Ureter (tissue), 1 donor: ENCODE measurements around the gene IQCE. TPM values are rescaled to one million over a fixed set of nuclear protein-coding genes. Genes with fewer than 3 reads are reported as not detected.
A peak's percentile ranks its signal among the peaks of the same experiment; 100 is the strongest.

Experiments used
- DNase-seq: peaks from one replicate; pipeline ENCODE4 v3.0.0-alpha.2; 2020; ENCODE audit warnings: low spot score
- total RNA-seq: library from RNA; stranded (reverse); gene quantifications from one replicate; pipeline ENCODE4 v1.2.4, GENCODE V29; 2023
- donor health status: DM: yes; HTN: yes; CAD: no.

The IQCE gene
- total RNA-seq, 1 donor from 2014 or later, result 23.0 TPM

DNA sequence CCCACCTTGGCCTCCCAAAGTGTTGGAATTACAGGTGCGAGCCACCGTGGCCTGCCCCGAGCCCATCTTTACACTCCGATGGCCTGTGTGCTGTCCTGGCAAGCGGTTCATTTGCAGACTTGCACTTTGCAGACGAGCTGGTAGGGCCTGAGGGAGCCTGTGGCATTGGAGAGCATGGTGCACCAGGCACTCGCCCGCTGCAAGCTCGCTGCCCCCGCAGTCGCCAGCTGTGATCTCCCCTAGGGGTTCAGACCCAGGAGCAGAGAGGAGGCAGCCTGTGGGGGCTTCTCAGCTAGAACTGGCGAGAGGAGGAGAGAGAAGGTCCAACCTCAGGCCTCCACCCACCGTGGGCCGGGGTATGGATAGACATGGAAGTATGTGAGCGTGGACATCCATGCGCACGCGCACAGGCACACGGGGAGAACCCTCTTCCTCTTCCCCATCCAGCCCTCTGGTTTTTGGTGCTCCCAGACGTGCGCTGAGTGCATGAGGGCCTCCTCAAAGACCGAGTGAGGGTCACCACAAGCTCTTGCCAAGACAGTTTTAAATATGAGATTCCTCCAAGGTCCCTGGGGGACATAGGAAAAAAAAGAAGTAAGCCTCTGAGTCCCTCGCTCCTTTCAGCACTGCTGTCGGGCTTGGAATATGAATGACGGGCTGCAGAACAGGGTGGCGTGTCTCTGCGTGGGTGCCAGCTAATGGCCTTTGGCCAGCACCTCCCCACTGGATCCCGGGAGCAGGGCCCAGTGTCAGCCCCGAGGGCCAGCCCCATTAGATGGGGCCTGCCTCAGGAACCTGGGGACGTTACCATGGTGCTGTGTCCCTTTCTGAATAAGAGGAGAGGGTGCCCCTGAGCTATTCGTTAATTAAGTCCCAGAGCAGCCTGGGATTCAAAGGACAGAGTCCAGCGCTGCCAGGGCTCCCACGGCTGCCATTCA is 57.9 kb downstream of the IQCE start:
- no peak for DNase-seq

DNA sequence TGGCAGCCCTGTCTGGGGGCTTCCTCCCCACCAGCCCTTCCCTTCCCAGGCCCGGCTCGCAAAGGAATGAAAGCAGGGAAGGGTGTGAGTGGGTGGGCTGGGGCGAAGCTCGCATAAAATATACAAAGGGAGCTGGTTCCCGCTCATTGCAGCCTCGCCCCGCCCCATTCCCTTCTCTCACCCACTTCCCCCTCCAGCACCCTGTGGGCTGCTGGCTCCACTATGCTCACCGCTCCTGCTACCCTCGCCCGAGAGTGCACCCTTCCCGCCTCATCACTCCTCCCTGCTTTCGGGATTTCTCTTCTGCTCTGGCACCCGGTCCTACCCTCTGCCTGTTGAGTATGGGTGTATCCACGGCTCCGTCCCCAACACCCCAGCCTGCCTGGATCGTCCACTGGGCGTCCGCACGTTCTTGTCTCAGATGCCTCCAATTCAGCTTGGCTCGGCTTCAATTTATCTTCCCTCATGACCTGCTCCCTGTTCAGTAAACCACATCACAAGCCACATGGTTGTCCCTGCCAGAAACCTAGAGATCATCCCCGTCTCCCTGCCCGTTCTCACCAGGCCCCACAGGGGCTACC is 58.6 kb downstream of the IQCE start:
- no peak for DNase-seq

DNA sequence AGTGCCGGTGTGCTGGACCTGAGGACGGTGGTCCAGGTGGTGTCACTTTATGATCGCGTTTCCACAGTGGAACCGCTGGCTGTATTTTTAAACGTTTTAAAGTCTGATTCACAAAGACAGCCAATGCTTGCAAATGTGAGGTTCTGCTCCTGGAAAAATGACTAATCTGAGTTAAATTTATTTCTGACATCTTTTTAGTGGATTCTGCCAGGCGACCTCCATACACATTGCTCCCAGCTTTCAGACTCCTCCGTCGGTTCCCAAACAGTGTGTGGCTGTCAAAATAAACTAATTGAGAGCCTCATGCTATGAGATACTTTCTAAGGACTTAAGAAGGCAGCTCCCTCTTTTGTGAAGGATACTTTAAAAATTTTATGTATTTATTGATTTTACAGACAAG is 60.3 kb downstream of the IQCE start:
- DNase-seq, result no peak

DNA sequence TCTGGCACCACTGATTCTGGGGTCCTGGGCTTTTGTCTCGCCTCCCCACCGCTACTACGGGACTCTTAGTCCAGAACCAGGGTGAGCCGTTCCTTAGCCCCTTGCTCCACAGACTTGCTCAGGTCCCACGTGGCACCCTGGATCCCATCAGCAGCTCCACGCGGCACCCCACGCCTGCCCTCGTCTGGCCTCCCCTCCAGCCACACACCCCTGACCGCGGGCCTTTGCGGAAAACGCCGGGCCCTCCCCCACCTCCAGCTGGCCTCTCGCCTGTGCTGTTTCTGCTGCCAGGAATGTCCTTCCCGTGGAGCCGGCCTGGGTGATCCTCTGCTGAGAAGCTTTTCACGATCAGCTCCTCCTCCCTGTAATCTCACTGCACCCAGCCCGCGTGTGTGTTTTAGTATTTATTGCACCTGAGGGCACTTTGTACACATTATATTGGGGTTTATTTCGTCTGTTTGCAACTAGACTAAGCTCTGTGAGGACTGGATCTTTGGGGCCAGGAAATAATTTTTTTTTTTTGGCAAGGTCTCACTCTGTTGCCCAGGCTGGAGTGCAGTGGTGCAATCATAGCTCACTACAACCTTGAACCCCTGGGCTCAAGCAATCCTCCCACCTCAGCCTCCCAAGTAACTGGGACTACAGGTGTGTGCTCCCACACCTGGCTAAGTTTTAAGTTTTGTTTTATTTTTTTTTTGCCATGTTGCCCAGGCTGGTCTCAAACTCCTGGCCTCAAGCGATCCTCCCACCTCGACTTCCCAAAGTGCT is 62.5 kb downstream of the IQCE start:
- DNase-seq, result no peak

DNA sequence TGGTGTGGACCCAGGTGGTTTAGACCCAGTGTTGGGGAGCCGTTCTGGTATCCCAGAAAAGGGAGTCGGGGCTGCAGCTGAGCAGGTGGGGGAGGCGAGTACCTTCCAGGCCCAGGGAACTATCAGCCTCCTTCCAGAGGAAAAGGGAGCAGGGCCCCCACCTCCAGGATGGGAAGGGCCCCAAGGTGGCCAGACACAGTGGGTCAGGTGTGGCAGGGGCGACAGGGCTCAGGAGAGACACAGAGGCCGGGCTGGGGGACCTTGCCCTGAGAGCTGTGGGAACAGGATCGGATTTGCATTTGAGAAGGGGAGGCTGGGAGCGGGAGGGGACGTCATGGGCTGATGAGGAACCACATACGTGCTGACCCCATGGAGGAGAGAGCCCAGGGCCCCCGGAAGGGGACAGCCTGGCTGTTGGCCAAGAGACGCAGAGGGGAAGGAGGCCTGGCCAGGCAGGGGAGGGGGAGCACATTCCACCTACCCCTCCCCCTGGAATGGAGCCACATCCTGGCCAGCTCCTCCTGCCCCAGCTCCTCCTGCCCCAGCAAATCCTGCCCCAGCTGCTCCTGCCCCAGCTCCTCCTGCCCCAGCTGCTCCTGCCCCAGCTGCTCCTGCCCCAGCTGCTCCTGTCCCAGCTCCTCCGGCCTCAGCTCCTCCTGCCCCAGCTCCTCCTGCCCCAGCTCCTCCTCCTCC is 63.3 kb downstream of the IQCE start:
- no peak for DNase-seq

DNA sequence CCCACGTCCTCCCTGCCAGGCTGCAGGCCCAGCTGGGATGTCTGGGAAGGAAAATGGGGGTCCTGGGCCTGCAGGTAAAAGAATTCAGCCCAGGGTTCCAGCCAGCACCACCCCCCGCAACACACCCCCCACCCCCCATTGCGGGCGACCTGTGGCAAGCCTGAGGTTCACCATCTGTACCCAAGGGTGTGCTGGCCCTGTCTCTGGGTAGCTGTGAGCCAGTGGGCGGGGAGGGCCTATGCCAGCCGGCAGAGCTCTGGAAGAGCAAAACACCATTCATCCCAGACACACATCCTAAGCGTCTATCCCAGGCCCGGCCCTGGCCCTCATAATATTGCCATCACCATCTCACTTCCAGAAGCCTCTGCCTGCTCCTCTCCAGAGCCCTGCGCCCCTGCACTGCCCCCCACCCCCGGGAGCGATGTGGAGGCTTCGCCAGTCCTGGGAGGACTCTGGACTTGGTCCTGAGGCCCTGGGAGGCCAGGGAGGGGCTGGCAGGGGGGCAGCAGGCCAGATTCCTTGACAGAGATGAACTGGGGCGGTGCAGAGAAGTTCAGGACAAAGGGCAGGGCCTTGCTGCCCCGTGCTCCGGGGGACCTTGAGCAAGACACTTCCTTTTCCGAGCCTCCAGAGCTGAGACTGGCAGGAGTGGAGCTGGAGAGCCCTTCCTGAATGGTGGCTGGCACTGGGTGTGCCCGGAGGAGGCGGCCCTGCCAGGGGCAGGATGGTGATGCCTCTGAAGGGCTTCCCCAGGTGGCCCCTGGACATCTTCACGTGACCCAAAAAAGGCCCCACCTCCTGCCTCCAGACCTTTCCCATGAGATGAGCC is 64.3 kb downstream of the IQCE start:
- DNase-seq, result no peak

DNA sequence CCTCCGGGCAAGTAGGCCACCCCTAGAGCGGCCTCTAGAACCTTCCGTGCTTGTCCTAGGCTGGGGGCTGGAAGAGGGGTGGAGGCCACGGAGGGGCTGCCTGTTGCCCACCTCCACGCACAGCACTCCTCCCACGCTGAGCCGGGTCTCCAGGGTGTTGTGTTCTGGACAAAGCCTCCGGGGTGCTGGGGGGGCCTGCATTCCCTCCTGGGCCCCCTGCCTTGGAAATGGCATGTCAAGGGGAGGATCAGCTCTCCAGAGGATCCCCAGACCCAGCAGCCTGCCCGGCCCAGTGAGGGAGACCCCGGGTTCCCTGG is 64.9 kb downstream of the IQCE start:
- DNase-seq, result no peak

DNA sequence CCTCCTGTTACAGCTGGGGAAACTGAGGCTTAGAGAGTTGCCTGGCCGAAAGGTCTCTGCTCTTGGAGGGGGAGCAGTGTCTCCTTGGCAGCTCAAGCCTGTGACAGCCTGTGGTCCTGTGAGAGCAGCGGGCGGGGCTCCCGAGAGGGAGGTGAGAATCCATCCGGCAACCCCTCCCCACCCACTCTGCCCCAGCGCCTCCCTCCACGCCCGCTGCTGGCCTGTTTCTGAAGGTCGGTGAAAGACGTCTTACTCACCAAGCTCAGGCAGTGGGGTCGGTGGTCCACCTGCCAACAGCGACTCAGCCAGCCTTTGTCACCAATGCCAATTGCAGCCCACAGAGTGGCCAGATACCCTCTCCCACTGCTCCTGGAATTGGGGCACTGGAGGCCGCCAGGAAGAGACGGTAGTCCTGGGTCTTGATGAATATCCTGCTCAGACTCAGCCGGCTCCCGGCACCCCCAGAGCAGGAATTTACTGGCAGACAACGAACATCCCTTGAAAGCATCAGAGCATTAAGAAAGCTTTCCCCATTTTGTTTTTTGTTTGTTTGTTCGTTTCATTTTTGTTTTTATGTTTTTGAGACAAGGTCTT is 65.6 kb downstream of the IQCE start:
- DNase-seq, result no peak

DNA sequence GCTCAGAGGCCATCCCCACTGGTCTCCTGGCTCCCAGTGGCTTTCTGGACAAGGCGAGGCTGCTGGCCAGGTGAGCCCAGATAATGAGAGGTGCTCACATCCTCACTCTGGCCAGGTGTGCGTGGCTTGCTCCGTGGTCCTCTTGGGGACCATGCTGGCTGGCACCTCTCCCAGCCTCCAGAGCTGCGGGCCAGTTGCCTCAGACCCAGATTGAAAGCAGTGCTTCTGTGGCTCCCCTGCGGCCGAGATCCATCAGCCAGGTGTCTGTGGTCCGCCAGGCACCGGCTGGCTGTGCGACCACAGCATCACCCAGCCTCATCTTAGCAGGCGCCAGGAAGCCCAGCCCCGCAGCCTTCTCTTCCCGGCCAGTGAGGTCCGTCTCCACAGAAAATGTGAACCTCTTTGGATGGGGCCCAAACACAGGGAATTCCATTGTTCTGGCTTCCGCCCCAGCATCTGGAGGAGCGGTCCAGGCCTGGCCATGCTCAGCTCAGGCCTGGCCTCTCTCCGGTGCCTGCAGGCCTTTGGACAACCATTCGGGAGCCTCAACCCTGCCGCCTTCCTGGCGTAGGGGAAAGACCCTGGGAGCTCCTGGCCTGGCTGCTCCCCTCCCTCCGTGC is 67.8 kb downstream of the IQCE start:
- DNase-seq, result no peak

DNA sequence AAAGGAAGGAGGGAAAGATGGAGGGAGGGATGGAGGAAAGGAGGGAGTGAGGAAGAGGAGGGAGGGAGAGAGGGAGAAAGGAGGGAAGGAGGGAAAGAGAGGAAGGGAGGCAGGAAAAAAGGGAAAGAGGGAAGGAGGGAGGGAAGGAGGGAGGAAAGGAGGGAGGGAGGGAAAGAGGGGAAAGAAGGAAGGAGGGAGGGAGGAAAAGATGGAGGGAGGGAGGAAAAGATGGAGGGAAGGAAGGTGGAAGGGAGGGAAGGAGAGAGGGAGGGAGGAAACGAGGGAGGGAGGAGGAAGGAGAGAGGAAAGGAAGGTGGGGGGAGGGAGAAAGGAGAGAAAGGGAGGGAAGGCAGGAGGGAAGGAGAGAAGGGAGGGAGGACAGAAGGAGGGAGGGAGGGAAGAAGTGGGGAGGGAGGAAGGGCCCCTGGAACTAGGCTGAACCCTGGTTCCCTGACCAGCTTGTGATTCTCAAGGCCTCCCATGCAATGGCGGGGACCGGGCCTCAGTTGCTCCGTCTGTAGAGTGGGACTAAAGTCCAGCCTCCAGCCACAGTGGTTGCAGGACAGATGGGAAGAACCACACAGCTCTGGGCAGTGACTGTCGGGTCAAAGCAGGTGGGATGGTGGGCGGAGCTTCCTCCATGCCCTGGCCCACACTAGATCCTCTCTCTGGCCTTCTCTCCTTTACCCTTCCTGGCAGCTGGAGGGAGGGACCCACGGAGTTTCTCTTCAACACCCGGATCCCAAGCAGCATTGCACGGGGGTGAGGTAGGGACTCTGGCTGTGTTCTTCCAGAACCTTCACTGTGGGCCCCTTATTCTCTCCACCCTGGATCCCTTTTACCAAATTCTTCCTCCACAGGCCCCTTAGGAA is 68.7 kb downstream of the IQCE start:
- no peak for DNase-seq

DNA sequence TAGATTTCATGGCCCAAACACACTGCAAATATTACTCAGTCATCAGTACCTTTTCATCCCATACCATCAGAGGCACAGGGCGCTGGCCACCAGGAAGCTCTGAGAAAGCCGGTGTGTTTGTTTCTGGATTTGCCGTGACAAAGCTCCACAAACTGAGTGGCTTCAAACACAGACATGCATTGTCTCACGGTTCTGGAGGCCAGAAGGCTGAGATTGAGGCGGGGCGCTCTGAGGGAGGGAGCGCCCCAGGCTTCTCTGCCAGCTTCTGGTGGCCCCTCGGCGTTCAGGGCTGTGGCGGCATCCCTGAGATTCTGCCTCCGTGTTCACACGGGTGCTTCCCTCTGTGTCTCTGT is 69.3 kb downstream of the IQCE start:
- DNase-seq, result no peak

DNA sequence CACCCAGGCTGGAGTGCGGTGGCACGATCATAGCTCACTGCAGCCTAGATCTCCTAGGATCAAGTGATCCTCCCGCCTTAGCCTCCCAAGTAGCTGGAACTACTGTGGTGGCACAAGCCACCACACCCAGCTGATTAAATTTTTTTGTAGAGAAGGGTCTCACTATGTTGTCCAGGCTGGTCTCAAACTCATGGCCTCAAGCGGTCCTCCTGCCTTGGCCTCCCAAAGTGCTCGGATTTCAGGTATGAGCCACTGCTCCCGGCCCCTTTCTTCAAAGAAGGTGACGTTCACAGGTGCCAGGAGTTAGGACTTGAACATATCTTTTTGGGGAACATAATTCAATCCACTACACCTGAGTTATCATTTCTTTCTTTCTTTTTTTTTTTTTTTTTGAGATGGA is 70.1 kb downstream of the IQCE start:
- no peak for DNase-seq

DNA sequence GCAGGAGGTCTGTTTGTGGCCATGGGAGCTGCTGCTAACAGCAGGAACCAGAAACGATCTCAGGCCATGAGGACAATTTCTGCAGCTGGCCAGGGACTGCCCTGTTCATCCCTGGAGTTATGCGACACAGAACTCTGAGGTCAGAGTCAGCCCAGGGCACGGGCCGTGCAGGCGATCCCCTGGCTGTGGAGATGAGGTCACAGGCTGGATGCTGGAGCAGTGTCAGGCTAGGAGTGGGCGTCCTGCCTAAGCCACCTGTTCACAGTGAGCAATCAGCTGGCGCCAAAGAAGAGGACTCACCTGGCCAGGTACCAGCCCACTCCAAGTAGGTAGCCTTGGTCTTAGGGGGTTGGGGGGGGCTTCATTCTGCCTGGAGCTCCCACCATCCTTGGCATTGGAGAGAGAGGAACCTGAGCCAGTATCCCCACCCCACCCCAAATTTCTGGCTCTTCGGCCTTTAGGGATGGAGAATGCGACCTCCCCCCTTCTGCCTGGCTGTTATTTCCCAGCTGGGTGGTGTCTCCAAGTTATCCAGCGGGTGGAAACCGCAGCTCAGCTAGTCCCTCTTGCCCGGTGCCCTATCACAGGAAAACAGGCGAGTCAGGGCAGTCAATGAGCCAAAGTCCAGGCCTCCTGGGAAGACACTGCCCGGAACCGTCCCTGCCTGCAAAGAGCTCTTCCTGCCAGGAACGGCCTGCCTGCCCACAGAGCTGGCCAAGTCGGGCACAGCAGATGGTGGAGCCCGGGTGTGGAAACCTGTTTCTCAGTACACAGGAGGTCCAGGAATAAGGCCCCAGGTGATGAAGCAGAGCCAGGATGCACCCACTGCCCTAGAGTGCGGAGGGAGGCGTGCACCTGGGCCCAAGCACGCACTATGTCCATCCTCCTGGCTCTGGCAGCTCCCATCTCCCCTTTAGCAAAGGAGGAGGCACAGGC is 71.2 kb downstream of the IQCE start:
- DNase-seq, result no peak

DNA sequence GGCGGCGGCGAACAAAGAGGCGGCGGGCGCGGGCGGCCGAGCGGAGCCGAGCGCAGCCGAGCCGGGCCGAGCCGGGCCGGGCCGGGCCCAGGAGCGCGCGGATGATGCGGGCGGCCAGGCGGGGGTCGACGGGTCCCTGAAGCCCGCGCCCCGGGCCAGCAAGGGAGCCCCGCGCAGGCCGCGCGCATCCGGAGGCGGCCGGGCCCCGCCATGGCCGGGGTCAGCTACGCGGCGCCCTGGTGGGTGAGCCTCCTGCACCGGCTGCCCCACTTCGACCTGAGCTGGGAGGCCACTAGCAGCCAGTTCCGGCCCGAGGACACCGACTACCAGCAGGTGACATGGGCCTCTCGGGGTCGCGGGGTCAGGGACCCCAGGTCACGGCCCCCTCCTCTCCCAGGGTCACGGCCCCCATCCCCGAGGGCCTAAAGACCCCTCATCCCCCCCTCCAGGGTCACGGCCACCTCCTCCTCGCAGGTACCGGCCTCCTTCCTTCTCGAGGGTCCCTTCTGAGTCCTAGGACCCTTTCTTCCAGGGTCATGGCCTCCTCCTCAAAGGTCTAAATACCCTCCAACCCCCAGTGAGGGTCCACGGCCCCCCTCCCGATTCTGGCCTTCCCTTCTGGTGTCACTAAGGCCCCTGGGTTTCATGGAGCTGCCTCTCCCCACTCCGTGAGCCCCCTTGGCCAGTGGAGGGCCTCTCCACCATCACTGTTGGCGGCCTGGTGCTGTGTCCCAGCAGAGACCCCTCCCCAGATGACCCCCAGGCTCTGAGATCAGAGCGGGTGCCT is 73.4 kb downstream of the IQCE start, which contains the start of gene TTYH3:
Gene TTYH3 (plus strand): TSS at position 41 of the 787 bp plus-strand sequence. CDS start 170 bp downstream, at position 211.
- DNase-seq, result peak; percentile 66

DNA sequence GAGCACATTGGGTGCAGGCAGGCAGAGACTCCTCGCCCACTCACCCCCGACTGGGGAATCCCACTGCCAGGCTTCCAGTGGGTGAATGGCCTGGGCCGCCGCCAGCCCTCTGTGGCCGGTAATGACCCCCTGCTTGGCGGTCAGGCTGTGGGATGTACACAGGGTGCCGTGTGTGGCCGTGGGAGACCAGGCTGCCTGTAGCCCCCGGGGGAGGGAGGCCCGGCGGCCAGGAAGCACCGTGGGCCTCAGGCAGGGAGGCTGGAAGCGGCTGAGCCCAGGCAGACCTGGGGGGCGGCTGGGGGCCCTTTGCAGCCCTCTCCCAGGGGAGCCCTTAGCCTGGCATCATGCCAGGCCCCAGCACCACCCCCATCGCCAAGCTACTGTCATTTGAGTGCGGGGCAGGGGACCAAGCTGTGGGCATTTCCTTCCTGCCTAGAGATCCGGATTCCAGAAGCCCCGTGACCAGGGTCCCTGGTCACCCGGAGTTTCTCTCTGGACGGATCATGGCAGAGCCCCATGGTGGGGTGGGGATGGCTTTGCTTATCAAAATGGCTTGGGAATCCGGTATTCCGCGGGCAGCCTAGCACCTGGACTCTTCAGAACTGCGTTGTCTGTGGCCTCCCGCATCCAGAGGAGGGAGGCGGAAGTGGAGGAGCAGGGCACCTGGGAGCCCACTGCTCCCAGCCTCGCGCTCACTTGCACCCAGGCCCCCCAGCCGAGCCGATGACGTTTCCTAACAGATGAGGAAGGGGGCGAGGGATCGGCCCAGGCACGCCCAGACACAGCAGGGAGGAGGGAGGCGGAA is 74.2 kb downstream of the IQCE start:
- peak; percentile 75 for DNase-seq

DNA sequence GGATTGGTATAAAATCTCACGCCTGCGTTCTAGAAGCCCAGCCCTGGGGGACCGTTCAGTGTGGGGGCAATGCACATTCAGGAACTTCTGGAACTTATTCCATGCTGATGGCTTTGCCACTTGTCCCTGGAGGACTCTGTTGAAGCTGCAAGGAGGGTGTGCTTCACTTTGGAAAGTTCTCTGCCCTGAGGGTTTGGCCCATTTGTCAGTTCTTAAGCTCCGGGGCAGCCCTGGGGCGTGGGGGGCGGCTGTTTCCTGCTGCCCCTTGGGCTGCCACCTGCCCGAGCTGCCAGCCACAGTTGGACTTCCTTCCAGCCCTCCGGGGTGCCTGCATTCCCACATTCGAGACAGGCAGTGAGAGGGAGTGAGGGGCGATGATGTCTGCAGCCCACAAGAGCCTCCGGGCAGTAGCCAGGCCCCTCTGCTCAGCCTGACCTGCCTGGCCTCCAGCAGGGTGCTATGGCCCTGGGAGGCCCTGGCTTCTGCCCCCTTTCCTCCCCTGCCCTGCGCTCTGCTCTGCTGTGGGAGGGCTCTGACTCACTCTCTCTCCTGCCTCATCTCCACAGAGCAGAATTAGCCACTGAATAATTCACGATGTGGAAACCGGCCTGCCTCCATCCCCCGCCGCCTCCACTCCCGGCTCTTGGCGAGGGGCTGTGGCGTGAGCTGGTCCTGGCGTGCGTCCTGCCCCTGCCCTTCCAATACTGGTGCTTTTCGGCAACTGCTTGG is 74.9 kb downstream of the IQCE start:
- DNase-seq, result no peak
